HG03025 (cell line): ENCODE data around the gene MICAL3.

Experiments used
- ATAC-seq: cut with Tn5 transposase; IDR thresholded peaks from one replicate; pipeline ENCODE4 v1.9.1; 2021; ENCODE audit warnings: mild to moderate bottlenecking, moderate library complexity; ENCODE audit not compliant: unreplicated experiment, low FRiP score

Gene MICAL3

DNA sequence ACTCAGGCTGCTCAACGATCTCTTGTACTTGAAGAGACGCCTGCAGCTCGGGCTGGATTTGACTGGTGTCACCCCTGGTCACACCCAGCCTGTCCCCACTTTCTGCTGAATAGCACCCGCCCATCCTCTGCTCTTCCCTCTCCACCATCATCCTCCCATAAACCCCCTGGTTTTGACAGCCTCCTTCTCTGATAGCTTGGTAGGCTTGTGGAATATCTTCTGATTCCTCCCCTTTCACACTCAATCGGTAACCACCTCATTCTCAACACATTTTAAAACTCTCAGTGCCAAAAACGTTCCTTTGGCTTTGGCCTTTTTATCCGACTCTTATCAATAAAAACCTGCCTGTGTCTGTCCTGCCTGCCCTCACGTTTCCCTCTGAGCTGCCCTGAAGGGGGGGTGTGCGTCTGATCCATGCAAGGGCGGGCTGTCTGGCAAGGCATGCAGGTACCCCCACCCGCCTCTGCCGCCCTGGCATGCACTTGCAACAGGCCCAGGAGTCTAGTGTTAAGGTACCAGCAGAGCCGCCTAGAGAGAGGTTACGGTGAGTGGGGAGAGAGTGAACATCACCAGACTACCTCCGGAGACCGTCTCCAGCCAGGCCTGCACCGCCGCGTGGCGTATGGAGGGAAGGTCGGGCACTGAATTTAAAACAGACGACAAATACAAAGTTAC is 198.3 kb downstream of the MICAL3 start:
- ATAC-seq: no peak

GRCh38 chr22:17824457-17824856 is 199.9 kb downstream of the MICAL3 start:
- ATAC-seq: no peak

DNA sequence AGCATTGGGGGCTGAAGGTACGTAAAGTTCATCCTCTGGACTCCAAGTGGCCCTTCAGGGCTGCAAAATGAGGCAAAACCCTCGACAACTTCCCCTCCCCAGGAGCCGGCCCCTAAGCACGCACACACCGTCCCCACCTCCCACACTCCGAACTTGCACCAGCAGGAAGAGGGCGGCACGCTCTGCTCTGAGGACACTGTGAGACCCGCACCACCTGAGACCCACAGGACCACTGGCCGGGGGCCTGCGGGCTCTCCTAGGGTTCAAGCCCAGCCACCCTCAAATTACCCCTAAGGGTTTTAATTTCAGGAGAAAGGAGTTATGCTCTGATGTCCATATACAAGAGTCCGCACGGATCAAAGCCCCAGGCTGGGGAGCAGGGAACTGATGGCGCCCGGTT is 200.4 kb downstream of the MICAL3 start:
- ATAC-seq: no peak

DNA sequence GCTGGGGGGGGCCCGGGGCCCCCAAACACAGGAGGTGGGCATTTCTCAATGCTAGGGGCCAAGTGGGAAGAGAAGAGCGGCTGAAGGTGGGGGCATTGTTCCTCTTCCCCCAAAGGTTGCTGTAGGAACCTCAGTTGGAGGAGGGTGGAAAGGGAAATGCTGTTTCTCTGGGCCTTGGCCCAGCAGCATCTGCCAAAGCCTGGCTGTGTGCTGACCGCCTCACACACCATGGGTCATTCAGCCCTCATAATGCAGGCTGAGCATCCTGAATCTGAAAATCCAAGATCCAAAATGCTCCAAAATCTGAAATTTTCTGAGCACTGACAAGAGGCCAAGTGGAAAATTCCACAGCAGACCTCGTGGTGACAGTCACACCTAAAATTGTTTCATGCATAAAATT is 201.1 kb downstream of the MICAL3 start:
- no peak for ATAC-seq

GRCh38 chr22:17822087-17822486 is 202.3 kb downstream of the MICAL3 start:
- ATAC-seq: no peak

DNA sequence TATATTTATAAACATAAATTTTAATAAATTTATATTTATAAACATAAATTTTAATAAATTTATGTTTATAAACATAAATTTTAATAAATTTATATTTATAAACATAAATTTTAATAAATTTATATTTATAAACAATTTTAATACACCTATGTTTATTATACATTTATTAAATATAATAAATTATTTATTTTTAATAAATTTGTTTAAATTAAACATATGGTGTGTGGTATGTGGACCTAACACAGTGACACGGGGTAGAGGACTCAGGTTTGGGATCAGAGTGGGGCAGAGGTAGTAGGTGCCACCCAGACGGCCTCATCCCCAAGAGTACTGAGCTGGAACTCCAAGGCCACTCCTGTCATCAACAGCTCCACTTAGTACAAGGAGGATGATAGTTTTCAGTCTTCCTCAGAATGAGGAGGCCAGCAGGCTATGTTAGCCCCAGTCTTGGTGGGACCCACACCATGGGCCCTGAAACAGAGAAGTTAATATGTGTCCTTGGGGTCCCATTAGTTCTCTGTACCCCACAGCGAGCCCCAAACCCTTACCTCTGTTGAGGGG is 203.4 kb downstream of the MICAL3 start:
- ATAC-seq: no peak

DNA sequence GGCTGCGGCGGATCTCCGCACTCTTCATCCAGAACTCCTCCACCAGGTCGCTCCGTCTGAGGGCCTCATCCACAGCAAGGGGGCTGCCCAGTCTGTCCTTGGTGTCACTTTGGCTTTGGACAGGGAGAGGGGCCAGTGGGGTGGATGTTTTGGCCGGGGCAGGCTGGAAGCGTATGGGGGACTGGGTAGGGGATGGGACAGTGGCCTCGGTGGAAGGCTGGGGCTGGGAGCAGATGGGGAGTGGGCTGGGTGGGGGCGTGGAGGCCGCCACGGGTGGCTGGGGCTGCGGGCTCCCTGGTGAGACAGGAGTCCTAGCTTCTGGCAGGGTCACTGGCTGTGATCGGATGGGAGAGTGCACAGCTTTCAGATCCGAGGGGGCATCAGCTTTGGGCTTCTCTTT is 205.7 kb downstream of the MICAL3 start:
- ATAC-seq: no peak

DNA sequence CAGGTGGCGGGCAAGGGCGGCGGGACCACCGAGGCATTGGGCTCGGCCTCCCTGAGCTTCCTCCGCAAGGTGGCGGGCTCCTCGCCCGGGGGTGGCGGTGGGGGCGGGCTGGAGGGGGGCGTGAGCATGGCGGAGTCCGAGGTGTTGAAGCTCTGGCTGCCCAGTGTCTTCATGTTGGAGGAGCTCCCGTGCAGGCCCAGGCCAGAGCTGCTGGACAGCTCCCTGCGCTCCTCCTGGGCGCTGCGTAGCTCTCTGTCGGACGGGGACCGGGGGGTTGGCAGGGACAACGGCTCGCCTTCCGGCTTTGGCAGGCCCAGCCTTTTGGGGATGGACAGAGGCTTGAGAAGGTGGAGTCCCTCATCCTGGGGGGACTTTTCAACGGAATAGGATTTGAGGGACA is 206.2 kb downstream of the MICAL3 start:
- no peak for ATAC-seq

- no peak for ATAC-seq
Observed at GRCh38 chr22:17817511-17818065, 206.8 kb downstream of the MICAL3 start.

DNA sequence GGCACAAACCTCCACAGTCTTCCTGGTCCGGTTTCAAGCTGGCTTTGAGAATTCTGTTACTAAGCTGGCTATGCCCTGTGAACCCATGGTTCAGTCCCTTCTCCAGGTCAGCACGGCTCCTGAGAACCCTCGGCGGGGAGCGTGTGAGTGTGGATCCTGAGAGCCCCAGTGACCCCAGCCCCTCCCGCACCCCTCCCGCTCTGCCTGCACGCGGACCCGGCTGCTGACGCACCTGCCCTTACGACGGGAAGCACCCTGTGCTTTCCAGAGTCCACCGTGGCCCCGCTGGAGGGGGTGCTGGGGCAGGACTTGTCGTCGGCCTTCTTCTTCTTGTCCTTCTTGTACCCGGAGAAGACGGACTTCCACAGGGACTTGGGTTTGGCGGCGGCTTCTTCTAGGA is 207.3 kb downstream of the MICAL3 start:
- ATAC-seq: no peak

DNA sequence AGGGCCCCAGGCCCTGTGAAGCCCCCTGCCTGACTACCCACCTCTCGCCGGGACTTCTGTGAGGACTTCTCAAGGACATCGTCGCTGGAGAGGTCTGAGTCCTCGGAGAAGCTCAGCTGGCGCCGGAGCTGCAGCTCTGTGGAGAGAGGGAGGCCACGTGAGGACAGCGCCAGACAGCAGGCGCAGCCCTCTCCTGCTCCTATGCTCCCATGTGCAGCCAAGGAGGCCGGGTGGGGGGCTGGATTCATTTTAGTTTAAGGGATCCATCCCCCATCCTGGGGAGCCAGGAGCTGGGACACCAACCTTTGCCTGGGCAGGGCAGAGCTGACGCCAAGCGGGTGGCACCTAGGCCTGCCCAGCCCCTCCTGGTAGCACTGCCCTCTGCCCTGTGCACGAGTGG is 207.7 kb downstream of the MICAL3 start:
- ATAC-seq: no peak

- no peak for ATAC-seq
Observed at GRCh38 chr22:17815703-17816254, 208.6 kb downstream of the MICAL3 start.

- no peak for ATAC-seq
Observed at GRCh38 chr22:17814830-17815229, 209.5 kb downstream of the MICAL3 start.

- no peak for ATAC-seq
Observed at GRCh38 chr22:17814084-17814483, 210.3 kb downstream of the MICAL3 start.

GRCh38 chr22:17811119-17811518 is 213.2 kb downstream of the MICAL3 start:
- no peak for ATAC-seq

- no peak for ATAC-seq
Observed at GRCh38 chr22:17810570-17811116, 213.7 kb downstream of the MICAL3 start.

DNA sequence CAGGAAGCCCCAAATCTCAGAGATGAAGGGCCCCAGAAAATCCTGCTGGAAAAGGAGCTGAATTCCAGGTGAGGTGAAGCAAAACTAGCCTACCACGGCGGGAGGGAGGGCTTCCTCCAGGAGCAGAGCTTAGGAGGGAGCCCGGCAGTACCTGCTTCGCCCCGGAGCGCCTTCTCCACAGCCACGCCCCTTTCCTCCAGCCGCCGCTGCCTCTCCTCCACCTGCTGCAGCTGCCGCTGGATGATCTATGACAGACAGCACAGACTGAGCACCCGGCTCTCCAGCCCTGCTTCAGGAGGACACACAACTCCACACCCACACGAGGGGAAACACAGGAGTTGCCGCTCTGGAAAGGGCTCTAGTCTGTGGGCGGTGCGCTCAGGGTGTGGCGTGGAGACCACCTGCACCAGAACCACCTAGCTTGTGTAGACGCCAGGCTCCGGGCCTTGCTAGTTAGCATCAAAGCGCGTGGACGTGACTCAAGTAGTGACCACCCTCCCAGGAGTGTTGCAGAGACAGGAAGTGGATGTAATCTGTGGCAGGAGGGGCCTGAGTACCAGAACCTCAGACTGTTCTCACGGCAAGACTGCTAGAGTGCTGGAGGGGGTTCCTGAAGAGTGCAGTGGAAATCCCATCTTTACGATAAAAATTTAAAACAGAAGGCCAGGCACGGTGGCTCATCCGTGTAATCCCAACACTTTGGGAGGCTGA is 215.5 kb downstream of the MICAL3 start:
- no peak for ATAC-seq

- no peak for ATAC-seq
Observed at GRCh38 chr22:17807578-17808410, 216.6 kb downstream of the MICAL3 start.

DNA sequence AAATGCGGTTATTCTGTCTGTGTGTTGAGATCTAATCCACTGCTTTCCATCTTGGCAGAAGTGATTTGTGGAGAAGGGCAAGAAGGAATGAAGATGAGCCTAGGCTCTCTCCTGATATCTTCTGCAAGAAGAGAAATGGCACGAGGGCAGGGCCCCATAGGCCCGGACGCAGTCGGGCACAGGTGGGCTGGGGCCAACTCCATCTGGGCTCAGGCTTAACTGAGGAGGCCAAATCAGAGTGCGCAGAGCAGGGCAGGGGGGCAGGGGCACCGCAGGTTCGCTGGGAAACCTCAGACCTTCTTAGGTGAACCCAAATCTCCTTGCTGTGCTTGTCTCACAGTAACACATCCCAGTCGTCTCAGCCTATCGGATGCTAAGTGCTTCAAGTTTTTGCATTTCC is 217.3 kb downstream of the MICAL3 start:
- ATAC-seq: no peak

DNA sequence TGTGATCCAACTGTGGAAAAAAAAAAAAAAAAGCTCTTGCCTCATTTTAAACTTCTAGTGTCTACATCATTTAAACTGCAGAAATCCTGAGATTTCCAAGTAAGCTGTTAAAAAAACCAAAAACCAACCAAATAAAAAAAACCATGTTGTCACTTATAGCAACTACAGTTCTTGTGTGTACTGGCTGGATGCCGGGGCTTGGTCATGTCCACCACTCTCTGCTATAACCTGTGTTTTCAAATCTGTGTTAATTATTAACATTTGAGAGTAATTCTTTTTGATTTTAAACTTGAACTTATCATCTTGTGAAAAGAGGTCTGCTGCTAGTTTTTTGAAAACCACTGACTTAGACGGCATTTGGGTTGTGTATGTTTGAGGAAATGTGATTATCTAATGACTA is 217.9 kb downstream of the MICAL3 start:
- ATAC-seq: no peak
